Sciatic nerve (tissue), 2 donors: Measurements from ENCODE around the gene KRT14. TPM values are rescaled to one million over a fixed set of nuclear protein-coding genes. Genes with fewer than 3 reads are reported as not detected.
"Not testable (repeated sequence)": the region's sequence is repeated elsewhere in the genome, so short reads cannot be mapped to it uniquely, and the experiment has no call there.

ENCODE experiments used
- ATAC-seq: fragments of 200-7000 bp; cut with Tn5 transposase; one replicate; pipeline ENCODE4 v1.9.1; 2020; ENCODE audit warnings: mild to moderate bottlenecking, moderate library complexity
- DNase-seq: peaks from one replicate; pipeline ENCODE4 v3.0.0-alpha.2; 2020; ENCODE audit warnings: low spot score
- intact Hi-C: fragments of 100-400 bp; cut with DNase I; formaldehyde crosslinking; loops from one replicate; pipeline ENCODE4 v1.14.2; 2022
- total RNA-seq: library from RNA; stranded (reverse); fragmentation: NEBNext Ultra II Directional; extraction: Animal tissue kit (Norgen Biotek cat#: 25700); gene quantifications from one replicate; pipeline ENCODE4 v1.2.1, GENCODE V29; 2021
- donor health status: DM: no; HTN: no; CAD: no.
- donor health status: DM: no; HTN: no; CAD: no.

Gene KRT14
- total RNA-seq, 1 donor from 2014 or later: 82.1 TPM

DNA sequence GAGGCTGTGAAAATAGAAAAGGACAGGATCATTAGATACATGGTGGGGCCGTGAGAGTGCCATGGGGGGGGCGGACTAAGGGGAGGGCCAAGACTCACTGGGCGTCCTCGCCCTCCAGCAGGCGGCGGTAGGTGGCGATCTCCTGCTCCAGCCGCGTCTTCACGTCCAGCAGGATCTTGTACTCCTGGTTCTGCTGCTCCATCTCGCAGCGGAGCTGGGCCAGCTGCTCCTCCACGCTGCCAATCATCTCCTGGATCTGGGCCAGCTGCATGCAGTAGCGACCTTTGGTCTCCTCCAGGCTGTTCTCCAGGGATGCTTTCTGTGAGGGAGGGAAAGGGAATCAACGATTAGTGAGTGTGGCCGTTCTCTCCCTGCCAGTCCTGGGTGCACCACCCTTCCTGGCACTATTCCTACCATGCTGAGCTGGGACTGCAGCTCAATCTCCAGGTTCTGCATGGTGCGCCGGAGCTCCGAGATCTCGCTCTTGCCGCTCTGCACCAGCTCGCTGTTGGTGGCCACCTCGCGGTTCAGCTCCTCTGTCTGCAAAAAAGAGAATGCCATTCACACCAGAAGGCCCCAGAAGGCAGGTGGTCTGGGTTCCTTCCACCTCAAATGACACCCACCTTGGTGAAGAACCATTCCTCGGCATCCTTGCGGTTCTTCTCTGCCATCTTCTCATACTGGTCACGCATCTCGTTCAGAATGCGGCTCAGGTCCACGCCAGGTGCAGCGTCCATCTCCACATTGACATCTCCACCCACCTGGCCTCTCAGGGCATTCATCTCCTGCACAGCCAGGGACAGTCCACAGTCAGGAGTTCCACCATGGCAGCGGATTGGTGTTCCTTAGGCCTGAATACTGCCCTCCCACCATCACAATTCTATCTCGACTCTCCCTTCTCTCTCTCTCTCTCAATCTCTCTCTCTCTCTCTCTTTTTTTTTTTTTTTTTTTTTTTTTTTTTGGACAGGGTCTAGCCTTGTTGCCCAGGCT lies 3.3 kb downstream of the KRT14 start:
- no peak for DNase-seq
- intact Hi-C loops: no loop called here
- no peak for ATAC-seq

DNA sequence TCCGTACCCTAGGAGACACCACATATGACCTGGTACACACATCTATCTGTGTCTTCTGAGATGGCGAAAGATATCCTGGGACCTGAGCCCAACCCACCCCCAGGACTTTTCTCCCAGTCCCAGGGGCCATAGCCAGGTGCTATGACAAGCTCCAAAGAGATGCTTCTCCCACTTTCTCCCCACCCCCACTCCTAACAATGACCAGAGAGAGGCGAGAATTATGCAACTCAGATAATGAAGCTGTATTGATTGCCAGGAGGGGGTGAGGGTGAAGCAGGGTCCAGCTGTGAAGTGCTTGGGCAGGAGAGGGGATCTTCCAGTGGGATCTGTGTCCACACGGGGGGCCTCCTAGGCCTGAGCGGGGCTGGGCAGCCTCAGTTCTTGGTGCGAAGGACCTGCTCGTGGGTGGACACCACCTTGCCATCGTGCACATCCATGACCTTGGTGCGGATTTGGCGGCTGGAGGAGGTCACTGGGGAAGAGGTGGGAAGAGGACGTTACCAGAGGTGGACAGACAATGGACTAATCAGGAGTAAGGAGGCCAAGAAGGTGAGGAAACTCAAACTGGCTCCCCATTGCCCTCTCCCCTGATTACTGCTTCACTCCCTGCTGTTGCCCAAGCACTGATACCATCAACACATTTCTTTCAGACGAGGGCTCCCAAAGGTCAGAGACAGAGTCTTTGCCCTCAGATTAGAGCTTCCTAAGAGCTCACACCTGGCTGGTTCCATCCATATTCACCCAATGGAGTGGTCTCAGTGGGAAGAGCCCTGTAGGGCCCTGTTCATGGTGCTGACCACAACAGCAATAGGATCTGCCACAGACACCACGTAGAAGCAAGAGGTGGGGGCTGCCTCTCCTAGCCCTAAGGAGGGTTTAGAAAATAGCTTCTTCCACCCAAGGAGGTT lies 4.4 kb downstream of the KRT14 start:
- intact Hi-C loops, DNase-seq, ATAC-seq: not testable (repeated sequence)

DNA sequence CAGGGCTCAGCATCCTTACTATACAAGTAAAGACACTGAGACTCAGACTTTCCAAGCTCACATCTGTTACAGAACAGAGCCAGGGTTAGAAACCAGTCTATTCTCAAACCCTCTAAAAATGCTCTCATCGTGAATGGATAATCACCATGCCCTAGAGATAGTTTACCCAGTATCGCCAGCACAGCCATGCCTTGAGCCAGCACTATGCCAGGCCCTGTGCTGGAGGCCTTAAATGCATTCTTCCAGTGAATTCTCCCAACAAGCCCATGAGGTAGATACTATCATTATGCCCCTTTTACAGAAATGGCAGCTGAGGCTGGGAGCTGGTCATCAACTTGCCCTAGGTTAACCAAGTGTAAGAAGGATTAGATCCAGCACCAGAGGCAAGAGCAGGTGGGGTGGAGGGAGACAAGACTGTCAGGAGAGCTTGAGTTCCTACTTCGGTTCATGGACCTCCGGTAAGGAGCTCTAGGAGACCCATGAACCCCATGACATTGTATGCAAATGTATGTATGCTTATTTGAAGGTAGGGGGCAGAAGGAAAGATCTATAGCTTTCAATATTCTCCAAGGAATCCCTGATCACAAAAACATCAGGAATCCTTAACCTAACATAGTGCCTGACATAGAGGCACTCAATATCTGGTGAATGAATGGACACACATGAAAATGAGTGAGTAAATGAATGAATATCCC lies 5.2 kb downstream of the KRT14 start:
- no peak for ATAC-seq
- intact Hi-C loops: no loop called here
- DNase-seq: no peak

GRCh38 chr17:41580687-41581365 lies 5.9 kb downstream of the KRT14 start:
- intact Hi-C loops: no loop called here
- DNase-seq (no peak), ATAC-seq (no peak)

DNA sequence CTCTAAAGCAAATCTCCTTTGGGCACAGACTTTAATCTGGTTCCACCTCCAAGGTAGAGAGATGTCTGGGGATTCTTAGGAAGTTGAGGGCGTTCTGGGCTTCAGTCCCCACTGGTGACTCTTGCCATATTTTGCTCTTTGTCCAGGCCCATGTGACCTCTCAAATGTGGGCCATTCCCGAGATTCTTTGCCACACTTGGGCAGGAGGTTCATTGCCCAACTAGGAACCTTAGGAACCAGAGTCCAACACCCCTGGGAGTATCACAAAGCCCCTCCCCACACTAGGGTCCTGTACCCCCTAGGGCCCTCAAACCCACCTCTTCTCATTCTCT lies 6.5 kb downstream of the KRT14 start:
- ATAC-seq (no peak), DNase-seq (no peak)
- intact Hi-C loops: no loop called here

GRCh38 chr17:41579484-41580243 lies 7.0 kb downstream of the KRT14 start:
- intact Hi-C loops: no loop called here
- DNase-seq: peak; percentile 88
- ATAC-seq: peak; percentile 90

DNA sequence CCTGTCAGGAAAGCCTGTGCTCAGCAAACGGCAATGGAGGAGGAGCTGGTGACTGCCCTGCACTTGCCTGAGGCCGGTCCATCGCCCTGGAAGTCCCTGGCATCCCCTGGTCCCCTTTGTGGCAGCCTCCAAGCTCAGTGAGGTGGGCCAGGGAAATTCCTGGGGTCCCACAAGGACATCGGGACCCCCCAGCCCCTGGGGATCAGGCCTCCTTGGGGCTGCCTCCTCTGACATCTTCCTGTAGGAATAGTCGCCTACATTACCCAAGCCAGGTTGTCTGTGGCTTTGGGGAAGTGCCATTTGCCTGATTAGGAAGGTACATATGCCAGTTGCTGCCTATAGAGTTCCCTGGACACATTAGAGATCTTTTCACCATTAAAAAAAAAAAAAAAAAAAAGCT lies 7.7 kb downstream of the KRT14 start:
- DNase-seq: no peak
- ATAC-seq: no peak
- intact Hi-C loops: no loop called here

DNA sequence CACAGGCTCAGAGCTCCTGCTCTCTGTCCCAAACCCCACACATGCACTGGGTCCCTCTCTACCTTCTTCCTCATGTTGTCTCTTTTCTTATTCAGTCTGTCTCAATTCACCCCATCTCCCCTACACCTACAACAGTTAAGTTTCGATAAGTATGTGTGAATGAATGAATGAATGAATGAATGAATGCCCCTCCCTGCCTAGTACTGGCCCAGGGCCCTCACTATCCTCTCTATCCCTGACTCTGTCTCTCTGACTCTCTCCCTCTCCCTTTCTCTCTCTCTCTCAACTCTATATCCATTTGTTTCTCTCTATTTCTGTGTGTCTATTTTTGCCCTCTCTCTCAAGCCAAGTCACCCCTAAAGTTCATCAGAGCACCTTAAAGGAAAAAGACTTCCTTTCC lies 8.2 kb downstream of the KRT14 start:
- intact Hi-C loops: no loop called here
- ATAC-seq (no peak), DNase-seq (no peak)

- intact Hi-C loops, ATAC-seq, DNase-seq: not testable (repeated sequence)
Observed at GRCh38 chr17:41576740-41577139, 10.0 kb downstream of the KRT14 start.

GRCh38 chr17:41575336-41575735 lies 11.4 kb downstream of the KRT14 start:
- ATAC-seq (no peak), DNase-seq (no peak)
- intact Hi-C loops: no loop called here

GRCh38 chr17:41571561-41572434 lies 14.9 kb downstream of the KRT14 start, which contains the start of gene KRT9:
KRT9 (minus strand) TSS chr17:41572059; CDS start chr17:41571992, 67 bp downstream.
- intact Hi-C loops: no loop called here
- ATAC-seq (no peak), DNase-seq (no peak)

DNA sequence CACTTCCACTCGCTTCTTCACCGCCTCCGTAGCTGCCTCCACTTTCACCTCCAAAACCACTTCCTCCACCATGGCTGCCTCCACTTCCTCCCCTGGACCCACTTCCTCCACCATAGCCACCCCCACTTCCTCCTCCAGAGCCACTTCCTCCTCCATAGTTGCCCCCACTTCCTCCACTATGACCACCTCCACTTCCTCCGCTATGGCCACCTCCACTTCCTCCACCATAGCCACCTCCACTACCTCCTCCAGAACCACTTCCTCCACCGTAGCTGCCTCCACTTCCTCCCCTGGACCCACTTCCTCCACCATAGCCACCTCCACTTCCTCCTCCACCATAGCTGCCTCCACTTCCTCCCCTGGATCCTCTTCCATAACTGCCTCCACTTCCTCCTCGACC lies 19.4 kb downstream of the KRT14 start:
- intact Hi-C loops: no loop called here
- ATAC-seq (no peak), DNase-seq (no peak)

DNA sequence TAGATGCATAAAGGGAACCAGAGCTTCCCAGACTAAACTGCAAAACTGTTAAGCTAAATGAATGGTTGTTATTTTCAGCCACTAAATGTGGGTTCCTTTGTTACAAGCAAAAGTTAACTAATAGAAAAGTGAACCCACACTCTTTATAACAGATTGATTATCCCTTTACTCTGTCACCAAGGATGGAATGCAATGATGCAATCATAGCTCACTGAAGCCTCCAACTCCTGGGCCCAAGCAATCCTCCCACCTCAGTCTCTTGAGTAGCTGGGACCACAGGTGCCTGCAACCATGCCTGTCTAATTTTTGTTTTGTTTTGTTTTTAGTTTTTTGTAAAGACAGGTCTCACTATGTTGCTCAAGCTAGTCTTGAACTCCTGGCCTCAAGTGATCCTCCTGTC lies 21.4 kb downstream of the KRT14 start:
- ATAC-seq (no peak), DNase-seq (no peak)
- intact Hi-C loops: no loop called here

DNA sequence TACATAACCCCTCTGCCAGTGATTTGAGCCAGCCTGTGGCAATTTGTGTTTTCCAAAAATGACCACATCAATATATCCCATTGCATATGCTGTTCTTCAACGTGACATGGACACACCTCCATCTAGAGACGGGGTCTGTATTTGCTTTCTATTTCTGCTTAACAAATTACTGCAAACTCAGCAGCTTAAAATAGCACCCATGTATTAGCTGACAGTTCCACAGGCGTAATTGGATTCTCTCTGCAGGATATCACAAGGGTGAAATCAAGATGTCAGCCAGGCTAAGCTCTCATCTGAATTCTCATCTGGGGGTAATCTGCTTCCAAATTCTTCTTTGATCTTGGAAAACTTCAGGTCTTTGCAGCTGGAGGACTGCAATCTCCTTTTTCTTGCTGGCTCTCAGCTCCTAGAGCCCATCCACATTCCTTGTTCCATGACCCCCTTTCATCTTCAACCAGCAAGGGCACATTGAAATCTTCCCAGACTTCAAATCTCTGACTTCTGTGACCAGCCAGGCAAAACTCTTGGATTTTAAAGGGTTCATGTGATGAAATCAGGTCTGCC lies 23.0 kb downstream of the KRT14 start:
- ATAC-seq (no peak), DNase-seq (no peak)
- intact Hi-C loops: no loop called here

GRCh38 chr17:41561554-41561953 lies 25.1 kb downstream of the KRT14 start:
- no peak for DNase-seq
- no peak for ATAC-seq
- intact Hi-C loops: no loop called here

DNA sequence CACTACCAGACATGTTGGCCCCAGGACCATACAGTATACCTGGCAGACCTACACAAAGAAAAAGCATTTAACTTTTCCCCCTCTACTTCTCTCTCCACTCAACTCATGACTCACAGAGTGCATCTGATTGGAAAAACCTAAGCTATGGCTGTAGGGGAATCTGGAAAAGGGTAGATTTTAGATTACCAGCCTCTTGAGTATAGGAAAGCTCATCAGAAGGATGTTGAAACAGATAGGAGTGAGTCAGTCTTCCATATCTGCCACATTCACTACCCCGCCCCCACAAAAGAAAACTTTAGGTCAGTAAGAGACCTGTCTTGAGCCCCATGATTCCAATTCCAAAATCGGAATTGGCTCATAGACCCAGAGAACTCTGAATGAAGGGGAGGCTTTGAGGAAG lies 27.1 kb downstream of the KRT14 start:
- ATAC-seq: peak; percentile 24
- intact Hi-C loops: no loop called here
- DNase-seq: no peak

DNA sequence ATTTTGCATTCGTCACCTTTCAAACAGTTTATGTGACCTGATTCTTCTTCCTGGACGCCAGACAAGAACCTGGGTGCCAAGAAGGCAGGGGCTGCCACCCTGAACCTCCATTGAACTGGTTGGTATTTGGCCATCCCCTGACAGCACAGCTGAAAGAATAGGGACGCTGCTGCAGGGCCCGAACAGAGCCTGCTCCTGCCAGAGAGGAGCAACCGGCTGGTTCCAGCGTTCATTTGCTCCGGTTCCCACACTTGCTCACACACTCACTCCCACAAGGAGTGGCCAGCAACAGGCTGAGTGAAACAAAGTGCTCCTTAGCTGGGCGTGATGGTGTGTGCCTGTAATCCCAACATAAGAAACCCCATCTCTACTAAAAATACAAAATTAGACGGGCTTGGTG lies 29.8 kb downstream of the KRT14 start:
- ATAC-seq (no peak), DNase-seq (no peak)
- intact Hi-C loops: no loop called here
